Panc1 (cell line): ENCODE results near the gene HS3ST5.

Source experiments
- TCF7L2 ChIP-seq: IDR thresholded peaks from 2 replicates; pipeline ENCODE4 v1.6.1; 2011; ENCODE audit warnings: mild to moderate bottlenecking, low read depth, low read length, inconsistent platforms
- TF ChIP-seq, protein P1 (sequence below): fragments of 450-650 bp; IDR thresholded peaks from 2 replicates; pipeline ENCODE4 v1.5.1; 2017; ENCODE audit warnings: mild to moderate bottlenecking

DNA sequence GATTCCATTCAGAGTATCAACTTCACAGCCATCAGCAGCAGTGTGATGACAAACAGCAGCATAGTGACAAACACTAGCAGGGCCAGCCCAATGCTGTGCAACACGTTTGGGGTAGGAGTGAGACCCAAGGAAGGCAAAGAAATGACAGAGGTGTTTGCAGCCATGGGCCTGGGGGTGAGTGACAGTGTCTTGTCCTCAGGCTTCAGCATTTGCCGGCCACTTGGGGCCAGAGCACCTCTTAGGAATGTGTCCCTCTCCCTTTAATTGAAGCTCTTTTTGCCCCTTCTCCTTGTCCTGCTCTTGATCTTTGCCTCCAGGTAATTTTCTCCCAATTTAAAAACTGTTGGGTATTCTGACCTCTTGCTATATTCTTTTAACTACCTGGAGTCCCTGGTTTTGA is 84.4 kb downstream of the HS3ST5 start:
- TF ChIP-seq, protein P1, sequence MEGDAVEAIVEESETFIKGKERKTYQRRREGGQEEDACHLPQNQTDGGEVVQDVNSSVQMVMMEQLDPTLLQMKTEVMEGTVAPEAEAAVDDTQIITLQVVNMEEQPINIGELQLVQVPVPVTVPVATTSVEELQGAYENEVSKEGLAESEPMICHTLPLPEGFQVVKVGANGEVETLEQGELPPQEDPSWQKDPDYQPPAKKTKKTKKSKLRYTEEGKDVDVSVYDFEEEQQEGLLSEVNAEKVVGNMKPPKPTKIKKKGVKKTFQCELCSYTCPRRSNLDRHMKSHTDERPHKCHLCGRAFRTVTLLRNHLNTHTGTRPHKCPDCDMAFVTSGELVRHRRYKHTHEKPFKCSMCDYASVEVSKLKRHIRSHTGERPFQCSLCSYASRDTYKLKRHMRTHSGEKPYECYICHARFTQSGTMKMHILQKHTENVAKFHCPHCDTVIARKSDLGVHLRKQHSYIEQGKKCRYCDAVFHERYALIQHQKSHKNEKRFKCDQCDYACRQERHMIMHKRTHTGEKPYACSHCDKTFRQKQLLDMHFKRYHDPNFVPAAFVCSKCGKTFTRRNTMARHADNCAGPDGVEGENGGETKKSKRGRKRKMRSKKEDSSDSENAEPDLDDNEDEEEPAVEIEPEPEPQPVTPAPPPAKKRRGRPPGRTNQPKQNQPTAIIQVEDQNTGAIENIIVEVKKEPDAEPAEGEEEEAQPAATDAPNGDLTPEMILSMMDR = no peak
- TF ChIP-seq TCF7L2 = no peak
